ENCODE measurements around the gene AFAP1L1. TPM values are rescaled to one million over a fixed set of nuclear protein-coding genes. Genes with fewer than 3 reads are reported as not detected.
"Not testable (repeated sequence)": the region's sequence is repeated elsewhere in the genome, so short reads cannot be mapped to it uniquely, and the experiment has no call there.

Gene AFAP1L1
- total and polyA plus RNA-seq, 2 of the 13 experiments (the other 11 are each of a cell fraction or from before 2014, with no cell fraction given): 0.38 to 1.0 TPM

- no peak for TF ChIP-seq ZNF232 (CRISPR knock-in tag; IDR thresholded peaks at IDR 0.05; ENCODE audit: borderline replicate concordance)
- no peak for TF ChIP-seq KLF16 (CRISPR knock-in tag; IDR thresholded peaks at IDR 0.05)
- TF ChIP-seq ZNF800 (CRISPR knock-in tag; IDR thresholded peaks at IDR 0.05): peak; percentile 26; the same call in 1 of the 2 replicates
- 0 out of 2 replicates have a peak, but pooled peaks have one; percentile 21 for TF ChIP-seq ZFX (CRISPR knock-in tag; IDR thresholded peaks at IDR 0.05; ENCODE audit: low read depth)
- no peak for TF ChIP-seq ZNF543 (CRISPR knock-in tag; IDR thresholded peaks at IDR 0.05)
- 0 out of 2 replicates have a peak, but pooled peaks have one; percentile 24 for TF ChIP-seq SAP130 (CRISPR knock-in tag; IDR thresholded peaks at IDR 0.05; ENCODE audit: low read depth)
- no peak; the same call in 1 of the 2 replicates for TF ChIP-seq EZH2 (conservative IDR thresholded peaks at IDR 0.05; ENCODE audit: low read depth, low read length)
- TF ChIP-seq PHF21A (CRISPR knock-in tag; IDR thresholded peaks at IDR 0.05): peak; percentile 20; the same call in 1 of the 2 replicates
- no peak for TF ChIP-seq SNAPC5 (CRISPR knock-in tag; IDR thresholded peaks at IDR 0.05; ENCODE audit: borderline replicate concordance)
- TF ChIP-seq TFDP1 (CRISPR knock-in tag; IDR thresholded peaks at IDR 0.05; ENCODE audit: borderline replicate concordance): peak; percentile 19; the same call in 1 of the 2 replicates
Measured at GRCh38 chr5:149271195-149271715, 404 bp upstream of the AFAP1L1 start (continued).

- BruUV-seq (replicated peaks); H4K20me1 ChIP-seq (ENCODE audit: insufficient read depth, low read length); H3K36me3 ChIP-seq (replicated peaks in 1 of 2; ENCODE audit: control insufficient read depth in 1 of 2, insufficient read depth in 2 of 2, low read length in 2 of 2); CTCF ChIA-PET (ENCODE audit: low intra/inter-chr PET ratio, low total read pairs); H2AFZ ChIP-seq (ENCODE audit: low read length); H3K9ac ChIP-seq (ENCODE audit: insufficient read depth, low read depth, low read length); H3K27ac ChIP-seq (ENCODE audit: extremely low read length, insufficient read depth, low read length); FAIRE-seq; in situ Hi-C loops (cut with HindIII; ENCODE audit: extremely low pct_ligation_motif_present, low pct_unique_long_range_greater_than_20kb); H3K79me2 ChIP-seq (ENCODE audit: insufficient read depth, low read length); DNase-seq (ENCODE audit: low spot score): not testable (repeated sequence)
- WGBS (ENCODE audit: low lambda C conversion rate): 7% methylated on average over 16 of the region's 16 CpGs
- POLR2A ChIA-PET: interaction anchor here (1.0 to 1.1 kb wide), 2 partner anchors 27 to 100 kb away, joined by 4 read pairs; no protein-coding TSS in a partner anchor
- intact Hi-C loops (cut with micrococcal nuclease; ENCODE audit: unreplicated experiment): loop anchor here (5.0 kb wide), 1 partner anchor 160 kb away; no protein-coding TSS in a partner anchor
- peak overlapping the region in 2 of 3 experiments; percentile 66 to 73; a peak in 4 of 6 replicates for H3K4me3 ChIP-seq (replicated peaks in 1 of 3; ENCODE audit: insufficient read depth in 1 of 3, low read depth in 2 of 3, low read length in 3 of 3)
- H3K4me2 ChIP-seq (ENCODE audit: low read depth, low read length): peak overlapping the region; percentile 96
- H3K27me3 ChIP-seq (ENCODE audit: control insufficient read depth in 1 of 2, insufficient read depth in 2 of 2, low read length in 2 of 2): peaks cover 5 to 25% of the 10 kb centered on the region in 2 experiments; a peak in 4 of 5 replicates
- H3K4me1 ChIP-seq (ENCODE audit: insufficient read depth, low read length): peaks cover 34% of the 10 kb centered on the region
- peaks cover 13% of the 10 kb centered on the region for H3K9me3 ChIP-seq (ENCODE audit: low read length)
- peak; percentile 10; the same call in 2 of the 3 replicates for ATAC-seq
Measured at GRCh38 chr5:149272781-149273180, 1.1 kb downstream of the AFAP1L1 start.

Measured in HepG2 (cell line).